Stomach (tissue), 4 donors: ENCODE data around the gene GMDS.

Source experiments
- EP300 ChIP-seq: sonication (generic); formaldehyde crosslinking; IDR thresholded peaks from one replicate; pipeline ENCODE4 v1.6.1; 2017; ENCODE audit warnings: antibody characterized with exemption
- POLR2A ChIP-seq, 4 donors: fragments of 450-650 bp; IDR thresholded peaks; one replicate each; pipeline ENCODE4 v1.6.1; 2016; ENCODE audit warnings: antibody characterized with exemption in 4 of 4, control low read depth in 2 of 4, mild to moderate bottlenecking in 1 of 4, moderate library complexity in 1 of 4
- POLR2AphosphoS5 ChIP-seq, 3 donors: sonication (generic); formaldehyde crosslinking; IDR thresholded peaks; one replicate each; pipeline ENCODE4 v1.6.1; 2016; ENCODE audit warnings: antibody characterized with exemption in 3 of 3
- TF ChIP-seq, protein P1 (sequence below), 7 experiments: fragments of 450-650 bp in 4 of 7; fragments of 200-600 bp in 3 of 7; sonication (generic) in 3 of 7; IDR thresholded peaks; one replicate each; pipeline ENCODE4 v1.5.1; 2016 to 2019; ENCODE audit warnings: antibody characterized with exemption in 7 of 7, control low read depth in 2 of 7, mild to moderate bottlenecking in 1 of 7

DNA sequence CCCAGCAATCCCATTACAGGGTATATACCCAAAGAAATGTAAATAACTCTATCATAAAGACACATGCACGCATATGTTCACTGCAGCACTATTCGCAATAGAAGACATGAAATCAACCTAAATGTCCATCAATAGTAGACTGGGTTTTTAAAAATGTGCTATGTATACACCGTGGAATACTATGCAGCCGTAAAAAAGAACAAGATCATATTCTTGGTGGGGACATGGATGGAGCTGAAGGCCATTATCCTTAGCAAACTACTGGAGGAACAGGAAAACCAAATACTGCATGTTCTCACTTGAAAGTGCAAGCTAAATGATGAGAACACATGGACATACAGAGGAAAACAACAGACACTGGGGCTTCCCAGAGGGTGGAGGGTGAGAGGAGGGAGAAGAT lies 201.2 kb downstream of the GMDS start:
- TF ChIP-seq POLR2A (IDR thresholded peaks at IDR 0.05) (no peak), EP300 (no peak), POLR2AphosphoS5 (IDR thresholded peaks at IDR 0.05) (no peak)
- TF ChIP-seq, protein P1, sequence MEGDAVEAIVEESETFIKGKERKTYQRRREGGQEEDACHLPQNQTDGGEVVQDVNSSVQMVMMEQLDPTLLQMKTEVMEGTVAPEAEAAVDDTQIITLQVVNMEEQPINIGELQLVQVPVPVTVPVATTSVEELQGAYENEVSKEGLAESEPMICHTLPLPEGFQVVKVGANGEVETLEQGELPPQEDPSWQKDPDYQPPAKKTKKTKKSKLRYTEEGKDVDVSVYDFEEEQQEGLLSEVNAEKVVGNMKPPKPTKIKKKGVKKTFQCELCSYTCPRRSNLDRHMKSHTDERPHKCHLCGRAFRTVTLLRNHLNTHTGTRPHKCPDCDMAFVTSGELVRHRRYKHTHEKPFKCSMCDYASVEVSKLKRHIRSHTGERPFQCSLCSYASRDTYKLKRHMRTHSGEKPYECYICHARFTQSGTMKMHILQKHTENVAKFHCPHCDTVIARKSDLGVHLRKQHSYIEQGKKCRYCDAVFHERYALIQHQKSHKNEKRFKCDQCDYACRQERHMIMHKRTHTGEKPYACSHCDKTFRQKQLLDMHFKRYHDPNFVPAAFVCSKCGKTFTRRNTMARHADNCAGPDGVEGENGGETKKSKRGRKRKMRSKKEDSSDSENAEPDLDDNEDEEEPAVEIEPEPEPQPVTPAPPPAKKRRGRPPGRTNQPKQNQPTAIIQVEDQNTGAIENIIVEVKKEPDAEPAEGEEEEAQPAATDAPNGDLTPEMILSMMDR (IDR thresholded peaks at IDR 0.05): no peak
